GM19099 (cell line): Measurements from ENCODE around the gene STRA8.

ENCODE experiments used
- POLR2A ChIP-seq: IDR thresholded peaks from 3 replicates; pipeline ENCODE4 v1.6.1; 2011; ENCODE audit warnings: low read depth; ENCODE audit not compliant: insufficient read length; ENCODE audit errors: extremely low read depth

Gene STRA8

GRCh38 chr7:135199439-135199838 is 34.2 kb upstream of the STRA8 start:
- TF ChIP-seq POLR2A = no peak

- TF ChIP-seq POLR2A = no peak
These were observed 32.8 kb upstream of the STRA8 start for GRCh38 chr7:135200821-135201331.

GRCh38 chr7:135201350-135201749 is 32.3 kb upstream of the STRA8 start:
- TF ChIP-seq POLR2A = no peak

- TF ChIP-seq POLR2A = no peak
These were observed 29.3 kb upstream of the STRA8 start for GRCh38 chr7:135204341-135204749.

GRCh38 chr7:135204876-135205275 is 28.8 kb upstream of the STRA8 start:
- TF ChIP-seq POLR2A = no peak

GRCh38 chr7:135205850-135206249 is 27.8 kb upstream of the STRA8 start:
- no peak for TF ChIP-seq POLR2A

- TF ChIP-seq POLR2A = peak; percentile 39
These were observed 26.7 kb upstream of the STRA8 start for GRCh38 chr7:135206941-135207391.

- TF ChIP-seq POLR2A = peak; percentile 20
These were observed 26.1 kb upstream of the STRA8 start for GRCh38 chr7:135207406-135208101.

- peak; percentile 18 for TF ChIP-seq POLR2A
These were observed 25.4 kb upstream of the STRA8 start for GRCh38 chr7:135208102-135208793.

- peak; percentile 17 for TF ChIP-seq POLR2A
These were observed 24.3 kb upstream of the STRA8 start for GRCh38 chr7:135209225-135209834.

- TF ChIP-seq POLR2A = no peak
These were observed 22.8 kb upstream of the STRA8 start for GRCh38 chr7:135210888-135211178.

GRCh38 chr7:135211179-135211945 is 22.3 kb upstream of the STRA8 start, which contains the start of gene WDR91:
TSS of gene WDR91 (minus strand) at chr7:135211526. CDS start at chr7:135211502, 24 bp downstream.
- peak; percentile 86 for TF ChIP-seq POLR2A

GRCh38 chr7:135213831-135214230 is 19.8 kb upstream of the STRA8 start:
- no peak for TF ChIP-seq POLR2A

- TF ChIP-seq POLR2A = no peak
These were observed 18.5 kb upstream of the STRA8 start for GRCh38 chr7:135215180-135215579.

GRCh38 chr7:135215698-135216097 is 17.9 kb upstream of the STRA8 start:
- TF ChIP-seq POLR2A = no peak
